Activated CD4-positive, alpha-beta T cell treated with anti-CD3 and anti-CD28 coated beads for 36 hours (primary cell): Measurements from ENCODE around the gene AMBRA1. TPM values are rescaled to one million over a fixed set of nuclear protein-coding genes. Genes with fewer than 3 reads are reported as not detected.
A peak's percentile ranks its signal among the peaks of the same experiment; 100 is the strongest.

Source experiments
- ATAC-seq: fragments of 200-7000 bp; cut with Tn5 transposase; one replicate; pipeline ENCODE4 v1.10.0; 2021; ENCODE audit warnings: mild to moderate bottlenecking, moderate library complexity
- CTCF ChIA-PET: fragments of 350-600 bp; sonication (Branson Sonifier 250); formaldehyde crosslinking; loops from one replicate; lab custom pipeline; 2021; ENCODE audit warnings: antibody characterized with exemption; lab: Charles Lee
- POLR2A ChIA-PET: fragments of 350-600 bp; sonication (Branson Sonifier 250); formaldehyde crosslinking; loops from one replicate; lab custom pipeline; 2021; ENCODE audit warnings: antibody characterized with exemption, inconsistent platforms; lab: Charles Lee
- DNase-seq: peaks from one replicate; pipeline ENCODE4 v3.0.0-alpha.2; 2020
- H3K27ac Mint-ChIP-seq: one replicate; pipeline ENCODE4 v1.8.0; 2021; ENCODE audit warnings: mixed read lengths
- H3K27me3 Mint-ChIP-seq: one replicate; pipeline ENCODE4 v1.8.0; 2021; ENCODE audit warnings: mixed read lengths
- H3K36me3 Mint-ChIP-seq: one replicate; pipeline ENCODE4 v1.8.0; 2021; ENCODE audit warnings: low read depth, mixed read lengths
- H3K4me1 Mint-ChIP-seq: one replicate; pipeline ENCODE4 v1.8.0; 2021; ENCODE audit warnings: mixed read lengths
- H3K4me3 Mint-ChIP-seq: one replicate; pipeline ENCODE4 v1.8.0; 2021; ENCODE audit warnings: mild to moderate bottlenecking, moderate library complexity, mixed read lengths
- H3K9me3 Mint-ChIP-seq: one replicate; pipeline ENCODE4 v1.8.0; 2021; ENCODE audit warnings: low read depth, mixed read lengths
- intact Hi-C, 2 experiments: fragments of 100-400 bp; cut with DNase I in 1 of 2; cut with micrococcal nuclease in 1 of 2; formaldehyde crosslinking; loops; one replicate each; pipeline versions ENCODE4 v1.14.2 to v1.15.1; 2022 to 2024; cut with DNase I, micrococcal nuclease
- total RNA-seq, 2 experiments: library from RNA; stranded (reverse); gene quantifications; one replicate each; pipeline ENCODE4 v1.2.3, GENCODE V29; 2021

The AMBRA1 gene
- total RNA-seq, 2 experiments from 2014 or later = 24.8 to 26.4 TPM

- ATAC-seq (no peak), DNase-seq (no peak)
- no peak overlapping the region for H3K4me3 Mint-ChIP-seq
- peaks cover 23% of the 10 kb centered on the region for H3K4me1 Mint-ChIP-seq
- H3K36me3 Mint-ChIP-seq = peaks cover 7% of the 10 kb centered on the region
- ChIA-PET CTCF (interaction anchor here (2.1 kb wide), 1 partner anchor 23 kb away, joined by 10 read pairs; no protein-coding TSS in a partner anchor), POLR2A (no interaction called here)
- no peaks in the 10 kb centered on the region for H3K27me3 Mint-ChIP-seq
- H3K27ac Mint-ChIP-seq = peak overlapping the region; percentile 72
- H3K9me3 Mint-ChIP-seq = no peaks in the 10 kb centered on the region
- intact Hi-C loops = loop anchor here in 1 of 2 experiments (2.0 kb wide), 1 partner anchor 23 kb away; no protein-coding TSS in a partner anchor
Observed at GRCh38 chr11:46505741-46506482, 87.9 kb downstream of the AMBRA1 start.

GRCh38 chr11:46504817-46505613, 88.8 kb downstream of the AMBRA1 start:
- ChIA-PET POLR2A (no interaction called here), CTCF (interaction anchor here (0.8 to 2.1 kb wide), 2 partner anchors 12 to 24 kb away, joined by 3 to 10 read pairs; no protein-coding TSS in a partner anchor)
- Mint-ChIP-seq H3K9me3 (no peaks in the 10 kb centered on the region), H3K27ac (peak overlapping the region; percentile 72), H3K4me3 (no peak overlapping the region), H3K4me1 (peaks cover 23% of the 10 kb centered on the region), H3K27me3 (no peaks in the 10 kb centered on the region), H3K36me3 (peaks cover 7% of the 10 kb centered on the region)
- ATAC-seq (peak; percentile 87), DNase-seq (no peak)
- intact Hi-C loops = loop anchor here in 1 of 2 experiments (2.0 kb wide), 1 partner anchor 24 kb away; no protein-coding TSS in a partner anchor

GRCh38 chr11:46499821-46500220, 94.0 kb downstream of the AMBRA1 start:
- DNase-seq (no peak), ATAC-seq (no peak)
- CTCF ChIA-PET = interaction anchor here (1.1 to 1.9 kb wide), 2 partner anchors 10 to 29 kb away, joined by 4 to 14 read pairs; no protein-coding TSS in a partner anchor
- H3K36me3 Mint-ChIP-seq = peaks cover 6% of the 10 kb centered on the region
- no peaks in the 10 kb centered on the region for H3K9me3 Mint-ChIP-seq
- H3K4me3 Mint-ChIP-seq = no peak overlapping the region
- intact Hi-C loops = no loop called here
- no peaks in the 10 kb centered on the region for H3K27me3 Mint-ChIP-seq
- peaks cover 8% of the 10 kb centered on the region for H3K4me1 Mint-ChIP-seq
- no peak overlapping the region for H3K27ac Mint-ChIP-seq
- POLR2A ChIA-PET = no interaction called here

GRCh38 chr11:46498968-46499367, 94.9 kb downstream of the AMBRA1 start:
- Mint-ChIP-seq H3K4me1 (peaks cover 5% of the 10 kb centered on the region), H3K27me3 (no peaks in the 10 kb centered on the region), H3K9me3 (no peaks in the 10 kb centered on the region), H3K36me3 (peaks cover 6% of the 10 kb centered on the region), H3K27ac (no peak overlapping the region), H3K4me3 (no peak overlapping the region)
- no peak for DNase-seq
- intact Hi-C loops = no loop called here
- POLR2A ChIA-PET = no interaction called here
- no peak for ATAC-seq
- CTCF ChIA-PET = interaction anchor here (1.9 kb wide), 1 partner anchor 9 kb away, joined by 14 read pairs; no protein-coding TSS in a partner anchor

GRCh38 chr11:46498179-46498578, 95.6 kb downstream of the AMBRA1 start:
- Mint-ChIP-seq H3K27ac (no peak overlapping the region), H3K4me3 (no peak overlapping the region), H3K27me3 (no peaks in the 10 kb centered on the region), H3K9me3 (no peaks in the 10 kb centered on the region), H3K36me3 (peaks cover 12% of the 10 kb centered on the region), H3K4me1 (peaks cover 5% of the 10 kb centered on the region)
- ChIA-PET POLR2A (no interaction called here), CTCF (interaction anchor here (0.6 to 1.6 kb wide), 2 partner anchors 8 to 874 kb away, joined by 3 to 5 read pairs; no protein-coding TSS in a partner anchor)
- ATAC-seq (no peak), DNase-seq (no peak)
- intact Hi-C loops = no loop called here

GRCh38 chr11:46497498-46497897, 96.3 kb downstream of the AMBRA1 start:
- Mint-ChIP-seq H3K9me3 (no peaks in the 10 kb centered on the region), H3K4me1 (peaks cover 3% of the 10 kb centered on the region), H3K4me3 (no peak overlapping the region), H3K27ac (no peak overlapping the region), H3K27me3 (no peaks in the 10 kb centered on the region), H3K36me3 (peaks cover 10% of the 10 kb centered on the region)
- DNase-seq (no peak), ATAC-seq (no peak)
- ChIA-PET CTCF (interaction anchor here (0.6 to 1.6 kb wide), 3 partner anchors 7 to 51 kb away, joined by 3 to 5 read pairs (median 3); no protein-coding TSS in a partner anchor), POLR2A (no interaction called here)
- intact Hi-C loops = no loop called here

GRCh38 chr11:46493791-46494190, 100.0 kb downstream of the AMBRA1 start:
- POLR2A ChIA-PET = no interaction called here
- H3K4me1 Mint-ChIP-seq = peaks cover 4% of the 10 kb centered on the region
- DNase-seq = no peak
- no peaks in the 10 kb centered on the region for H3K27me3 Mint-ChIP-seq
- no peak for ATAC-seq
- no peaks in the 10 kb centered on the region for H3K9me3 Mint-ChIP-seq
- peaks cover 10% of the 10 kb centered on the region for H3K36me3 Mint-ChIP-seq
- intact Hi-C loops = no loop called here
- CTCF ChIA-PET = interaction anchor here (0.6 to 1.4 kb wide), 2 partner anchors 17 to 216 kb away, joined by 3 to 5 read pairs; no protein-coding TSS in a partner anchor
- no peak overlapping the region for H3K4me3 Mint-ChIP-seq
- no peak overlapping the region for H3K27ac Mint-ChIP-seq

- H3K27me3 Mint-ChIP-seq = no peaks in the 10 kb centered on the region
- peaks cover 13% of the 10 kb centered on the region for H3K36me3 Mint-ChIP-seq
- intact Hi-C loops = no loop called here
- DNase-seq (no peak), ATAC-seq (no peak)
- ChIA-PET POLR2A (no interaction called here), CTCF (interaction anchor here (1.3 to 3.0 kb wide), 3 partner anchors 12 to 104 kb away, joined by 3 to 23 read pairs (median 5); no protein-coding TSS in a partner anchor)
- H3K9me3 Mint-ChIP-seq = no peaks in the 10 kb centered on the region
- H3K27ac Mint-ChIP-seq = no peak overlapping the region
- no peak overlapping the region for H3K4me3 Mint-ChIP-seq
- peaks cover 4% of the 10 kb centered on the region for H3K4me1 Mint-ChIP-seq
Observed at GRCh38 chr11:46492532-46492931, 101.3 kb downstream of the AMBRA1 start.

GRCh38 chr11:46491661-46492330, 102.0 kb downstream of the AMBRA1 start:
- DNase-seq = no peak
- H3K4me1 Mint-ChIP-seq = peaks cover 4% of the 10 kb centered on the region
- ChIA-PET CTCF (interaction anchor here (1.1 to 3.5 kb wide), 7 partner anchors 11 to 126 kb away, joined by 3 to 30 read pairs (median 13); partner anchors contain the start of genes ATG13 and HARBI1), POLR2A (no interaction called here)
- H3K4me3 Mint-ChIP-seq = no peak overlapping the region
- H3K36me3 Mint-ChIP-seq = peaks cover 11% of the 10 kb centered on the region
- H3K9me3 Mint-ChIP-seq = no peaks in the 10 kb centered on the region
- intact Hi-C loops = loop anchor here in 1 of 2 experiments (2.0 kb wide), 1 partner anchor 45 kb away; no protein-coding TSS in a partner anchor
- no peak for ATAC-seq
- no peak overlapping the region for H3K27ac Mint-ChIP-seq
- no peaks in the 10 kb centered on the region for H3K27me3 Mint-ChIP-seq

GRCh38 chr11:46490666-46491065, 103.2 kb downstream of the AMBRA1 start:
- peaks cover 9% of the 10 kb centered on the region for H3K36me3 Mint-ChIP-seq
- intact Hi-C loops = loop anchor here (1.0 to 2.0 kb wide), 3 partner anchors 39 to 127 kb away; partner anchors contain the start of genes ATG13 (in 1 of the 2) and HARBI1 (in 1 of the 2)
- ATAC-seq (no peak), DNase-seq (no peak)
- H3K4me1 Mint-ChIP-seq = peaks cover 4% of the 10 kb centered on the region
- no peaks in the 10 kb centered on the region for H3K27me3 Mint-ChIP-seq
- H3K27ac Mint-ChIP-seq = no peak overlapping the region
- CTCF ChIA-PET = interaction anchor here (0.6 to 3.5 kb wide), 27 partner anchors 7 to 549 kb away, joined by 3 to 30 read pairs (median 5); partner anchors contain the start of genes ATG13 and HARBI1
- POLR2A ChIA-PET = no interaction called here
- no peaks in the 10 kb centered on the region for H3K9me3 Mint-ChIP-seq
- H3K4me3 Mint-ChIP-seq = no peak overlapping the region
